ENCODE results near the gene PTS.

Gene PTS

GRCh38 chr11:112241486-112241885 lies 15.3 kb downstream of the PTS start:
- TF ChIP-seq ZNF274 (IDR thresholded peaks at IDR 0.05; ENCODE audit: low read depth, low read length) = no peak
- TF ChIP-seq YY1 (IDR thresholded peaks at IDR 0.05; ENCODE audit: insufficient read depth, insufficient read length) = no peak
- no peak for TF ChIP-seq SUZ12 (IDR thresholded peaks at IDR 0.05; ENCODE audit: extremely low read depth, insufficient read depth, insufficient read length)
- H3K4me3 ChIP-seq (ENCODE audit: insufficient read length, low read depth) = no peak overlapping the region
- H3K9me3 ChIP-seq (ENCODE audit: insufficient read depth, low read length) = no peaks in the 10 kb centered on the region
- H3K27me3 ChIP-seq (ENCODE audit: insufficient read depth, insufficient read length) = no peaks in the 10 kb centered on the region
- H3K9ac ChIP-seq (ENCODE audit: insufficient read length, low read depth) = no peak overlapping the region
- DNase-seq (ENCODE audit: low read depth, low spot score) = no peak
- no peaks in the 10 kb centered on the region for H3K4me1 ChIP-seq (ENCODE audit: insufficient read depth, insufficient read length)
- H3K36me3 ChIP-seq (ENCODE audit: insufficient read depth, insufficient read length, low read length) = peaks cover 18% of the 10 kb centered on the region

GRCh38 chr11:112247201-112247600 lies 21.0 kb downstream of the PTS start:
- no peaks in the 10 kb centered on the region for H3K9me3 ChIP-seq (ENCODE audit: insufficient read depth, low read length)
- H3K4me3 ChIP-seq (ENCODE audit: insufficient read length, low read depth) = no peak overlapping the region
- H3K27me3 ChIP-seq (ENCODE audit: insufficient read depth, insufficient read length) = no peaks in the 10 kb centered on the region
- TF ChIP-seq YY1 (IDR thresholded peaks at IDR 0.05; ENCODE audit: insufficient read depth, insufficient read length) (no peak), SUZ12 (IDR thresholded peaks at IDR 0.05; ENCODE audit: extremely low read depth, insufficient read depth, insufficient read length) (no peak)
- H3K9ac ChIP-seq (ENCODE audit: insufficient read length, low read depth) = no peak overlapping the region
- H3K36me3 ChIP-seq (ENCODE audit: insufficient read depth, insufficient read length, low read length) = no peaks in the 10 kb centered on the region
- DNase-seq (ENCODE audit: low read depth, low spot score) = no peak
- H3K4me1 ChIP-seq (ENCODE audit: insufficient read depth, insufficient read length) = no peaks in the 10 kb centered on the region

- Histone ChIP-seq H3K9me3 (ENCODE audit: insufficient read depth, low read length) (no peaks in the 10 kb centered on the region), H3K9ac (ENCODE audit: insufficient read length, low read depth) (no peak overlapping the region), H3K4me1 (ENCODE audit: insufficient read depth, insufficient read length) (no peaks in the 10 kb centered on the region), H3K4me3 (ENCODE audit: insufficient read length, low read depth) (no peak overlapping the region), H3K36me3 (ENCODE audit: insufficient read depth, insufficient read length, low read length) (no peaks in the 10 kb centered on the region), H3K27me3 (ENCODE audit: insufficient read depth, insufficient read length) (no peaks in the 10 kb centered on the region)
- TF ChIP-seq SUZ12 (IDR thresholded peaks at IDR 0.05; ENCODE audit: extremely low read depth, insufficient read depth, insufficient read length) (no peak), YY1 (IDR thresholded peaks at IDR 0.05; ENCODE audit: insufficient read depth, insufficient read length) (no peak), ZNF274 (IDR thresholded peaks at IDR 0.05; ENCODE audit: low read depth, low read length) (no peak)
- no peak for DNase-seq (ENCODE audit: low read depth, low spot score)
Observed at GRCh38 chr11:112248201-112248600, 22.0 kb downstream of the PTS start.

- TF ChIP-seq SUZ12 (IDR thresholded peaks at IDR 0.05; ENCODE audit: extremely low read depth, insufficient read depth, insufficient read length) (no peak), ZNF274 (IDR thresholded peaks at IDR 0.05; ENCODE audit: low read depth, low read length) (no peak), YY1 (IDR thresholded peaks at IDR 0.05; ENCODE audit: insufficient read depth, insufficient read length) (no peak)
- H3K4me1 ChIP-seq (ENCODE audit: insufficient read depth, insufficient read length) = peaks cover 2% of the 10 kb centered on the region
- no peak overlapping the region for H3K9ac ChIP-seq (ENCODE audit: insufficient read length, low read depth)
- no peak for DNase-seq (ENCODE audit: low read depth, low spot score)
- H3K27me3 ChIP-seq (ENCODE audit: insufficient read depth, insufficient read length) = no peaks in the 10 kb centered on the region
- no peak overlapping the region for H3K4me3 ChIP-seq (ENCODE audit: insufficient read length, low read depth)
- H3K36me3 ChIP-seq (ENCODE audit: insufficient read depth, insufficient read length, low read length) = no peaks in the 10 kb centered on the region
- no peaks in the 10 kb centered on the region for H3K9me3 ChIP-seq (ENCODE audit: insufficient read depth, low read length)
Observed at GRCh38 chr11:112249871-112250610, 23.8 kb downstream of the PTS start.

- Histone ChIP-seq H3K9me3 (ENCODE audit: insufficient read depth, low read length) (no peaks in the 10 kb centered on the region), H3K9ac (ENCODE audit: insufficient read length, low read depth) (no peak overlapping the region), H3K4me1 (ENCODE audit: insufficient read depth, insufficient read length) (peaks cover 2% of the 10 kb centered on the region), H3K27me3 (ENCODE audit: insufficient read depth, insufficient read length) (no peaks in the 10 kb centered on the region), H3K4me3 (ENCODE audit: insufficient read length, low read depth) (no peak overlapping the region), H3K36me3 (ENCODE audit: insufficient read depth, insufficient read length, low read length) (no peaks in the 10 kb centered on the region)
- TF ChIP-seq SUZ12 (IDR thresholded peaks at IDR 0.05; ENCODE audit: extremely low read depth, insufficient read depth, insufficient read length) = no peak
- no peak for TF ChIP-seq ZNF274 (IDR thresholded peaks at IDR 0.05; ENCODE audit: low read depth, low read length)
- no peak for TF ChIP-seq YY1 (IDR thresholded peaks at IDR 0.05; ENCODE audit: insufficient read depth, insufficient read length)
- DNase-seq (ENCODE audit: low read depth, low spot score) = no peak
Observed at GRCh38 chr11:112253605-112254242, 27.5 kb downstream of the PTS start.

GRCh38 chr11:112255067-112255720 lies 29.0 kb downstream of the PTS start:
- Histone ChIP-seq H3K9me3 (ENCODE audit: insufficient read depth, low read length) (no peaks in the 10 kb centered on the region), H3K4me1 (ENCODE audit: insufficient read depth, insufficient read length) (peaks cover 2% of the 10 kb centered on the region), H3K4me3 (ENCODE audit: insufficient read length, low read depth) (no peak overlapping the region), H3K36me3 (ENCODE audit: insufficient read depth, insufficient read length, low read length) (no peaks in the 10 kb centered on the region), H3K27me3 (ENCODE audit: insufficient read depth, insufficient read length) (no peaks in the 10 kb centered on the region), H3K9ac (ENCODE audit: insufficient read length, low read depth) (no peak overlapping the region)
- no peak for TF ChIP-seq ZNF274 (IDR thresholded peaks at IDR 0.05; ENCODE audit: low read depth, low read length)
- TF ChIP-seq SUZ12 (IDR thresholded peaks at IDR 0.05; ENCODE audit: extremely low read depth, insufficient read depth, insufficient read length) = no peak
- TF ChIP-seq YY1 (IDR thresholded peaks at IDR 0.05; ENCODE audit: insufficient read depth, insufficient read length) = no peak
- DNase-seq (ENCODE audit: low read depth, low spot score) = no peak

- Histone ChIP-seq H3K9me3 (ENCODE audit: insufficient read depth, low read length) (no peaks in the 10 kb centered on the region), H3K4me3 (ENCODE audit: insufficient read length, low read depth) (no peak within 1 kb of the TSS), H3K4me1 (ENCODE audit: insufficient read depth, insufficient read length) (no peaks in the 10 kb centered on the region), H3K9ac (ENCODE audit: insufficient read length, low read depth) (no peak within 1 kb of the TSS), H3K36me3 (ENCODE audit: insufficient read depth, insufficient read length, low read length) (no peaks in the 10 kb centered on the region), H3K27me3 (ENCODE audit: insufficient read depth, insufficient read length) (no peaks in the 10 kb centered on the region)
- no peak for DNase-seq (ENCODE audit: low read depth, low spot score)
- TF ChIP-seq ZNF274 (IDR thresholded peaks at IDR 0.05; ENCODE audit: low read depth, low read length) (no peak), SUZ12 (IDR thresholded peaks at IDR 0.05; ENCODE audit: extremely low read depth, insufficient read depth, insufficient read length) (no peak), YY1 (IDR thresholded peaks at IDR 0.05; ENCODE audit: insufficient read depth, insufficient read length) (no peak)
Observed at GRCh38 chr11:112260490-112260889, 34.3 kb downstream of the PTS start, which contains the start of gene PLET1. Gene PLET1 (minus strand): TSS chr11:112260860. CDS start chr11:112260589, 271 bp downstream.
